HepG2 (cell line): Measurements from ENCODE around the gene GPN2. TPM values are rescaled to one million over a fixed set of nuclear protein-coding genes. Genes with fewer than 3 reads are reported as not detected.
A peak's percentile ranks its signal among the peaks of the same experiment; 100 is the strongest.

Experiments
- BHLHE40 ChIP-seq: IDR thresholded peaks from 2 replicates; pipeline ENCODE4 v1.6.1; 2011; ENCODE audit warnings: low read length, improper control_type of control experiment
- CBFB ChIP-seq: sonication (generic); formaldehyde crosslinking; IDR thresholded peaks from 2 replicates; pipeline ENCODE4 v1.4.0; 2020; ENCODE audit warnings: missing genetic modification reagents
- CEBPB ChIP-seq: IDR thresholded peaks from 2 replicates; pipeline ENCODE4 v1.6.1; 2011; ENCODE audit warnings: low read depth, low read length, improper control_type of control experiment, borderline replicate concordance
- DBP ChIP-seq: sonication (generic); formaldehyde crosslinking; IDR thresholded peaks from 2 replicates; pipeline ENCODE4 v1.4.0; 2020; ENCODE audit warnings: missing genetic modification reagents; ENCODE audit errors: not compliant biosample characterization
- ESRRA ChIP-seq: sonication (generic); formaldehyde crosslinking; IDR thresholded peaks from 2 replicates; pipeline ENCODE4 v1.5.1; 2020; ENCODE audit warnings: mild to moderate bottlenecking, low read depth, missing genetic modification reagents
- FOXM1 ChIP-seq: sonication (generic); formaldehyde crosslinking; IDR thresholded peaks from 2 replicates; pipeline ENCODE4 v1.5.0; 2020; ENCODE audit warnings: missing genetic modification reagents
- GTF3A ChIP-seq: sonication (generic); formaldehyde crosslinking; conservative IDR thresholded peaks from 2 replicates; pipeline ENCODE4 v1.4.0; 2020; ENCODE audit warnings: mild to moderate bottlenecking, missing genetic modification reagents
- HDAC2 ChIP-seq: sonication (generic); formaldehyde crosslinking; IDR thresholded peaks from 2 replicates; pipeline ENCODE4 v1.4.0; 2020; ENCODE audit warnings: missing genetic modification reagents
- HOXD1 ChIP-seq: sonication (generic); formaldehyde crosslinking; IDR thresholded peaks from 2 replicates; pipeline ENCODE4 v1.5.0; 2020; ENCODE audit warnings: missing genetic modification reagents
- JUNB ChIP-seq: sonication (generic); formaldehyde crosslinking; IDR thresholded peaks from 2 replicates; pipeline ENCODE4 v1.8.0; 2022; ENCODE audit warnings: missing genetic modification reagents, mild to moderate bottlenecking, borderline replicate concordance
- KLF13 ChIP-seq: sonication (generic); formaldehyde crosslinking; IDR thresholded peaks from 2 replicates; pipeline ENCODE4 v1.4.0; 2020; ENCODE audit warnings: mild to moderate bottlenecking, missing genetic modification reagents
- MLXIP ChIP-seq: sonication (generic); formaldehyde crosslinking; IDR thresholded peaks from 2 replicates; pipeline ENCODE4 v1.9.0; 2021; ENCODE audit warnings: missing genetic modification reagents, borderline replicate concordance
- MYPOP ChIP-seq: sonication (generic); formaldehyde crosslinking; IDR thresholded peaks from 2 replicates; pipeline ENCODE4 v1.8.1; 2023; ENCODE audit warnings: mild to moderate bottlenecking, moderate library complexity, missing genetic modification reagents
- MZF1 ChIP-seq: sonication (generic); formaldehyde crosslinking; IDR thresholded peaks from 2 replicates; pipeline ENCODE4 v1.8.1; 2023; ENCODE audit warnings: mild to moderate bottlenecking, missing genetic modification reagents, borderline replicate concordance
- SIN3B ChIP-seq: fragments of 150-350 bp; IDR thresholded peaks from 2 replicates; pipeline ENCODE4 v1.6.1; 2014; ENCODE audit warnings: low read length
- TFDP1 ChIP-seq: IDR thresholded peaks from 2 replicates; pipeline ENCODE4 v1.6.1; 2016; ENCODE audit warnings: missing compliant biosample characterization, missing genetic modification reagents, borderline replicate concordance
- ZBTB37 ChIP-seq: sonication (generic); formaldehyde crosslinking; IDR thresholded peaks from 2 replicates; pipeline ENCODE4 v1.4.0; 2020; ENCODE audit warnings: mild to moderate bottlenecking, missing genetic modification reagents
- ZFY ChIP-seq: sonication (generic); formaldehyde crosslinking; IDR thresholded peaks from 2 replicates; pipeline ENCODE4 v1.4.0; 2020; ENCODE audit warnings: missing genetic modification reagents
- ZNF143 ChIP-seq: sonication (generic); formaldehyde crosslinking; IDR thresholded peaks from 2 replicates; pipeline ENCODE4 v1.4.0; 2020; ENCODE audit warnings: missing genetic modification reagents
- ZNF17 ChIP-seq: sonication (generic); formaldehyde crosslinking; IDR thresholded peaks from 2 replicates; pipeline ENCODE4 v1.5.0; 2020; ENCODE audit warnings: mild to moderate bottlenecking, missing genetic modification reagents
- ZNF766 ChIP-seq: sonication (generic); formaldehyde crosslinking; IDR thresholded peaks from 2 replicates; pipeline ENCODE4 v1.5.0; 2020; ENCODE audit warnings: missing genetic modification reagents, borderline replicate concordance
- ZNF777 ChIP-seq: sonication (generic); formaldehyde crosslinking; IDR thresholded peaks from 2 replicates; pipeline ENCODE4 v1.4.0; 2020; ENCODE audit warnings: missing genetic modification reagents
- ZNF816 ChIP-seq: sonication (generic); formaldehyde crosslinking; IDR thresholded peaks from 2 replicates; pipeline ENCODE4 v1.8.0; 2022; ENCODE audit warnings: missing genetic modification reagents, mild to moderate bottlenecking, borderline replicate concordance
- polyA plus RNA-seq, 8 experiments: library from polyadenylated mRNA; depleted of rRNA in 3 of 8; stranded (reverse) in 7 of 8; unstranded in 1 of 8; fragments of >200 nt; fragmentation: Illumina TruSeq in 4 of 8; extraction: Trizol in 4 of 8; gene quantifications; 2 replicates each; pipeline versions ENCODE4 v1.2.1 to v1.2.3, GENCODE V29; 2011 to 2016; ENCODE audit warnings: low read depth in 4 of 8, missing spikeins in 1 of 8, mixed read lengths in 1 of 8; ENCODE audit not compliant: insufficient read depth in 1 of 8
- total RNA-seq, 5 experiments: library from RNA; depleted of rRNA; stranded (reverse); fragments of >200 nt; fragmentation: Illumina TruSeq; extraction: Trizol; gene quantifications; 2 replicates each; pipeline ENCODE4 v1.2.3, GENCODE V29; 2016; ENCODE audit warnings: low read depth in 1 of 5

Gene GPN2
- total and polyA plus RNA-seq, 2 of the 13 experiments (the other 11 are each of a cell fraction or from before 2014, with no cell fraction given), result 19.3 to 38.9 TPM

GRCh38 chr1:26831546-26832248 lies 58.4 kb downstream of the GPN2 start (continued):
- peak; percentile 28; the same call in 1 of the 2 replicates for TF ChIP-seq MYPOP (CRISPR knock-in tag)
- no peak for TF ChIP-seq ZNF143 (CRISPR knock-in tag)
- no peak for TF ChIP-seq JUNB
- TF ChIP-seq ZNF766 (CRISPR knock-in tag), result no peak
- no peak for TF ChIP-seq ZNF816
- TF ChIP-seq ZNF777 (CRISPR knock-in tag), result no peak
- no peak for TF ChIP-seq ZNF17 (CRISPR knock-in tag)
- TF ChIP-seq HDAC2 (CRISPR knock-in tag), result peak; percentile 87; the same call in 1 of the 2 replicates
- no peak for TF ChIP-seq HOXD1 (CRISPR knock-in tag)
- no peak for TF ChIP-seq KLF13 (CRISPR knock-in tag)
- TF ChIP-seq SIN3B, result no peak
- no peak; the same call in 1 of the 2 replicates for TF ChIP-seq ESRRA (CRISPR knock-in tag)
- no peak for TF ChIP-seq FOXM1 (CRISPR knock-in tag)
- TF ChIP-seq ZFY (CRISPR knock-in tag), result no peak
- peak; percentile 94 for TF ChIP-seq CEBPB
- peak; percentile 15; the same call in 1 of the 2 replicates for TF ChIP-seq TFDP1 (CRISPR knock-in tag)
- no peak; the same call in 1 of the 2 replicates for TF ChIP-seq BHLHE40
- TF ChIP-seq ZBTB37 (CRISPR knock-in tag), result no peak
- no peak for TF ChIP-seq MLXIP (CRISPR knock-in tag)
- peak; percentile 61; the same call in 1 of the 2 replicates for TF ChIP-seq CBFB (CRISPR knock-in tag)
- no peak for TF ChIP-seq GTF3A
- no peak for TF ChIP-seq MZF1 (CRISPR knock-in tag)
- TF ChIP-seq DBP (CRISPR knock-in tag), result no peak
